IPS-NIHi7 (cell line): ENCODE measurements around the gene ING5.
A peak's percentile ranks its signal among the peaks of the same experiment; 100 is the strongest.

Experiments used
- DNase-seq: peaks from one replicate; pipeline ENCODE4 v3.0.0; 2012; ENCODE audit warnings: mixed read lengths; ENCODE audit errors: extremely low spot score

Gene ING5

DNA sequence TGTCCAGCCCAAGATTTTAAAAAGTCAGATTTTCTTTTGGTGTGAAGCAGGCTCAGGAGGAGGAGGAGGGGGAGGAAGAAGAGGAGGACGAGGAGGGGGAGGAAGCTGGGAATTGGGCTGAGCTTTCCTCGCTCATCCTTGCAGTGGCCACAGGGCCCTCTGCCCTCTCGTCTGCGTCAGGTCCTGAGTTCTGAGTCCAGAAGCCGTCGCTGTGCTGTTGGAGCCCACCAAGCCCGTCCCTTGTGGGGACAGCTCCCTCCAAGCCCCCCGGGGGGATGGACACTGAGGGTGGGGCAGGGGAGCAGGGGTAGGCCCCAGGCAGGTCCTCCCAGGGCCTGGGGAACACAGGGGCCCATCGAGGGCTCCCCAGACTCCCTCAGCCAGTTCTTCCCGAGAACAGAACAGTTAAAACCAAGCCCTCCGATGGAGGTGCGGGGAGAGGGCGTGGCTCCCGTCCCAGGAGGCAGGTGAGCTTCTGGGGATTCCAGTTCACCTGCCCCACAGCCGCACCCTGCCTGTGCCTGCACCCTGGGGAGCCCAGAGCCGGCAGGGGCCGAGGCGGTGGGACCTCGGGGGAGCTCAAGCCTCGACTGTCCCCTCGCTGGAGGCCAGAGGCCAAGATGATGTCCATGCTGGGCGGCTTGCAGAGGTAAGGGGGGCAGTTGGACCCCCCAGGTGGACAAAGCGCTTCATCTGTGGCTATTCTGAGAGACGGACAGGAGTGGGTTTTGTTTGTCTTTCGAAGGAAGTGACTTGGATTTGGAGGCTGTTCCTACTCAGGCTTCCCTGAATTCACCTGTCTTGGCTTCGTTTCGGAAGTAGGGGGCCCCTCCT is 74.7 kb downstream of the ING5 start, which contains the start of gene GAL3ST2:
Gene GAL3ST2 (plus strand): TSS at position 487 of the 834 bp plus-strand sequence. CDS start 134 bp downstream, at position 621.
- peak; percentile 15 for DNase-seq

DNA sequence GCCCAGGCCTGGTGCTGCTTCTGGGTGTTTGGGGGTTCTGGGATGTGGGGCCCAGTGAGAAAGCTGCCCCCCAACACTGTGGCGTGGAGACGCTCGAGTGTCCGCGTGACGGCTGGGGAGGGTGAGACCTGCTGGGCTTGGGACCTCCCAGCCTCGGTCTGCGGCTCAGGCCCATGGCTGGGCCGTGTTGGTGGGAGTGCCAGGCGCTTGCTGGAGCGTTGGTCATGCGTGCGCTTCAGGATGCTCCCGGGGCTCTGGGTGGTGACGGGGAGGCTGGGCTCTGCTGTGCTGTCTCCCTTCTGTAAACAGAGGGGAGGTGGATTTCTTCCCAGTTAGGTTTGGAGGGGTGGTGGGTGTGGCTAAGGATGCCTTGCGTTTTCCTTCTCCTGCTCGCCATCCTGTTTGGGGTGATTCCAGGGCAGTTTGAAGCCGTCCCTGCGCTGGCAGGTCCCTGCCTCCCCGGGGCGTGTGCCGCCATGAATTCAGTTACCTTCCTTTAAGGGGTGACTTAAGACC is 75.4 kb downstream of the ING5 start:
- peak; percentile 19 for DNase-seq

DNA sequence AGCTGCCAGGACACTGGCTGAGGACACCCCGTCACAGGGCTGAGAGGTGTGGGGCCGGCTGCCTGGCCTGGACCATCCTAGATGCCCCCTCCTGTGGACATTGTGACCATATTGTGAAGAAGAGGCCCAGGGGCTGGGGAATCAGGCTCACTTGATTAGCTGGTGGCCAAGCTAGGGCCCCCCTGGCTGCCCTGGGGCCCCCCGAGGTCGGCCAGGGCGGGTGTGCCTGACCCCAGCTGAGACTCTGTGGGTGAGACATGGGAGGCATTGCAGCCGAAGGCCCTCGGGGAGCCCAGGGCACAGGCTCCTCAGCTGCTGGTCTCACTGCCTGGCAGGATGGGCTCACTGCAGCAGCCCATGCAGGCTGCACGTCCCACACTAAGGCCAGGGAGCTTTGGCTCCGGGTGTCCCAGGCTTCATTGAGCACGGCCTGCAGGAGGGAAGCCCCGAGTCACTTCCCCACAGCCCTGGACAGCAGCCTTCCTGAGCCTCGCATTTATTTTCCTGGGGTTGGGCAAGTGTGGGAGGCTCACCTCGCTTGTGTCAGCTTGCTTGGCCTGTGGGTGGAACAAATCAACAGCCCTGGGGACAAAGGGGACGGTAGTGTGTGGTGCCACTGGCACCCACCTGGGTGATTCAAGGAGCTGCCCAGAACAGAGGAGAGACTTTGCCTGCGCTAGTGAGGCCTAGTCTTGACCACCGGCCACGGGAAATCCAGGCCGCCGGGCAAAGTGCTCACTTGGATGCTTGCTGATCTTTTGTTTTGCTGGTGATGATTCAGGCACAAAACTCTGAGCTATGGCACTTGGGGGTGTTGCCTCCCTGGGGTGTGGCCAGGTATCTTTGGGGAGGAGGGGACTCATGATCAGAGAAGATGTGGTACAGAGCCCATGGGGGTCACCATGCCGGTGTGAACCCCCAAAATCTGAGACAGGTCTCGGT is 76.1 kb downstream of the ING5 start:
- DNase-seq = peak; percentile 33
